ENCODE results near the gene SCYGR3.

GRCh38 chr2:227615906-227616305 lies 1.3 kb upstream of the SCYGR3 start:
- TF ChIP-seq POLR2A (IDR thresholded peaks at IDR 0.05; ENCODE audit: low read depth, low read length) (no peak), CTCF (IDR thresholded peaks at IDR 0.05; ENCODE audit: extremely low read depth in 1 of 2, insufficient read depth in 1 of 2, low read depth in 1 of 2, low read length in 2 of 2) (no peak), MYC (IDR thresholded peaks at IDR 0.05; ENCODE audit: low read depth, low read length) (no peak), EZH2 (IDR thresholded peaks at IDR 0.05; ENCODE audit: borderline replicate concordance, low read depth, low read length, severe bottlenecking) (no peak)
- TF ChIP-seq, protein P1, sequence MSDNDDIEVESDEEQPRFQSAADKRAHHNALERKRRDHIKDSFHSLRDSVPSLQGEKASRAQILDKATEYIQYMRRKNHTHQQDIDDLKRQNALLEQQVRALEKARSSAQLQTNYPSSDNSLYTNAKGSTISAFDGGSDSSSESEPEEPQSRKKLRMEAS (IDR thresholded peaks at IDR 0.05; ENCODE audit: insufficient read depth, insufficient read length): no peak

All from endothelial cell of umbilical vein (primary cell).